T1000 (cell line): ENCODE data around the gene SPC24.
"Not testable (repeated sequence)": the region's sequence is repeated elsewhere in the genome, so short reads cannot be mapped to it uniquely, and the experiment has no call there.

Experiments
- DNase-seq: peaks from one replicate; lab custom pipeline; 2025; ENCODE audit warnings: mixed read lengths; lab: John Stamatoyannopoulos, UW

Gene SPC24

DNA sequence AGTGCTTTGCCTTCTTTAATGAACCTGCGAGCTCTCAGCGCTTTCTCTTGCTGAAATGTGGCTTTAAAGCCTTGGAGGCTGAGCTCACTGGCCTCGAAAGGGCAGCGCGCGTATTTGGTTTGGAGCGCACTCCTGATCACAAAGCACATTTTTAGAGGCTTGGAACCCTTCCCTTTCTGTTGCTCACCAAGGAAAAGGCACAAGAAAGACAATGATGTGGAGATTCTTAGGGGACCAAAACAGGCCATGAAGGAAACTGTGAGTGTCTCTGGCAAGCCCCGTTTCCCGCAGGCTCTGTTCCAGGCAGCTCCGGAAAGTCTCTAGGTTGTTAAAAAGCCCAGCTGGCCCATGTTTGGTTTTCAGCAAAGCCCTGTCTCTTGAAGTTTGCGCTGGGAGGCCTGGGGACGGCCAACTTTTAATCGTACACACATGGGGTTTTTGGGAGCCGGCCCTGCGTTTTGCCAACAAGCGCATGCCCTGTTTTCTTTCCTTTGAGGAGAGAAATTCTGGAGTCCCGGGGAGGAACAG, 9.4 kb upstream of the SPC24 start:
- DNase-seq: no peak

DNA sequence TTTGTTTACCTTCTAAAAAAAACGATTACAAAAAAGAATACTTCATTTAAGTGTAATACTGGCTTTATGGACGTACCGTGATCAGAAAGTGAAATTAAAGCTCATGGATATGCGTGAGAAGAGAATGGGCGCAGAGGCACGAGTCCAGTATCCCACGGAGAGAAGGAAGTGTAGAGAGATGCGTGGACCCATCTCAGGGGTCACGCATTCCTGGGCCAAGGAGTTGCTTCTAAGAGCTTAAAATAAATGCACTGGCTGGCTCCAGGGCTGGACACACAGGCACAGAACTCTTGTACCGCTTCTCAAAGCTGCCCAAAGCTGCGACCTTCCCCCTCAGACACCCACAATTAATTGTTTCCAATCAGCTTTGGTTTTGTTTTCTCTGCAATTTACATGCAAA, 8.7 kb upstream of the SPC24 start:
- DNase-seq: no peak

DNA sequence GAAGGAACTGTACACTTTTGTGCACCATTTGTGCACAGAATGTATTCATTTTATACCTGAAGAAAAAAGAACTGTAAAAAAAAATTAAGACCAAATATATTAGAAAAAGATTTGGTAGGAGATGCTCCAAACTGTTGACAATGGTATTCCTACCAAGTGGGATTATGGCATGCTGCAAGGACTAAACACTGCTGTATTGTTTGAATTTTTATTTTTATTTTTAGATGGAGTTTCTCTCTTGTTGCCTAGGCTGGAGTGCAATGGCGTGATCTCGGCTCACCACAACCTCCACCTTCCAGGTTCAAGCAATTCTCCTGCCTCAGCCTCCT, 4.8 kb upstream of the SPC24 start:
- DNase-seq: not testable (repeated sequence)

DNA sequence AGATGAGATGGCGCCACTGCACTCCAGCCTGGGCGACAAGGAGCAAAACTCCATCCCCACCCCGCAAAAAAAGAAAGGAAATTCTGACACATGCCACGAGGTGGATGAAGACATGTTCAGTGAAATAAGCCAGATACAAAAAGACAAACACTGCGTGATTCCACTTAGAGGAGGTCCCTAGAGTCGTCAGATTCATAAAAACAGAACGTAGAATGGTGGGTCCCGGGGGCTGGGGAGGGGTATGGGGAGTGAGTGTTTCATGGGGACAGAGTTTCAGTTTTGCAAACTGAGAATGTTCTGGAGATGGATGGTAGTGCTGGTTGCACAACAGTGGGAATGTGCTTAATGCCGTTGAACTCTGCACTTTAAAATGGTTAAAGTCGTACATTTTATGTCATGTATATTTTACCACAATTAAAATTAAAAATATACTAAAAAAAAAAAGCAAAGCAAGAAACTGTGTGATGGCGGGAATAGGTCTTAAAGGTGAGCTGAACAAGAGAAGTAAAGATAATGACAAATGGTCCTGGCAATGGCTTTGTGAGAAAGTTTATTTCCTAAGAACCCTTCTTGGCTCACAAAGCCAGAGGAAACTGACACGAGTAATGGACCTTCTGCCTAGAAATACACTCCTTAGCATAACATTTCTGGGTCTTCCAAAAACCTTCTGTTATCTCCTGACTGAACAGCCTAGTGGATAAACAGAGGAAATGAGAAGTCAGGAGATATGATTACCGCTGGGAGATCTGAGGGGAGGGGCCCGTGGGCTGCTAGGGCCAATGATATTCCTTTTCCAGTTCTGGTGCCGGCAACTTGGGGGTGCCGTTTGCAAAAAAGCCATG, 4.2 kb upstream of the SPC24 start:
- no peak for DNase-seq

DNA sequence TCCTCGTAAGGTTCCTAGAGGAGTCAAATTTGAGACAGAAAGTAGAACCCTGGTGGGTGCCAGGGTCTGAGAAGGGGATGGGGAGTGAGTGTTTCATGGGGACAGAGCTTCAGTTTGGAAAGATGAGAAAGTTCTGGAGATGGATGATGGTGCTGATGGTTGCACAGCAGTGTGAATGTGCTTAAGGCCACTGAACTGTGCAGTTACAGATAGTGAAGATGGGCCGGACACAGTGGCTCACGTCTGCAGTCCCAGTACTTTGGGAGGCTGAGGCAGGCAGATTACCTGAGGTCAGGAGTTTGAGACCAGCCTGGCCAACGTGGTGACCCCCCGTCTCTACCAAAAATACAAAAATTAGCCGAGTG, 917 bp downstream of the SPC24 start:
- DNase-seq: no peak

DNA sequence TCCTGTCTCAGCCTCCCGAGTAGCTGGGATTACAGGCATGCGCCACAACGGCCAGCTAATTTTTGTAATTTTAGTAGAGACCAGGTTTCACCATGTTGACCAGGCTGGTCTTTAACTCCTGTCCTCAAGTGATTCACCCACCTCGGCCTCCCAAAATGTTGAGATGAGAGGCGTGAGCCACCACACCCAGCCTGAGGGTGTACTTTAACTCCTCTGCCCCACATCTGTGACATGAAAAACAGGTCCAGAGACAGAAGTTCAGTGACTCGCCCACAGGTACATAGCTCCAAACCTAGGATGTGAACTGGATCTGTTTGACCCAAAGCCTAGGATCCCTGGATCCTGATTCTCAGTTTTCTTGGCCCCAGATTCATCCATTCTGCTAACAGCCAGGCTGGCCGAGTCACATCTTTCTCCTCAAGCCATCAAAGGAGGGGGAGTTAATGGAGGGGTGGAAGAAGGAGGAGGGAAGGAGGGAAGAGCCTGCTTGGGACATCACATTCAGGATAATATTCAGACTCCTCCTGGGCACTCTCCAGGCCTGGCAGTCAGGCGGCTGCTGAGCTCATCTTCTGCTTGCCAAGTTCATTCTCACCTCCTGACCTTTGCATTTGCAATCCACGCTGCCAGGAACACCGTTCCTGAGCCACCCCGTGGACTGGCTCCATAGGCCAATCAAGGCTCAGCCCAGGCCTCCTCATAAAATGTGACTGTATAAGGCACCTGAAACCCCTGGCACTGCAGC, 3.1 kb downstream of the SPC24 start:
- no peak for DNase-seq

DNA sequence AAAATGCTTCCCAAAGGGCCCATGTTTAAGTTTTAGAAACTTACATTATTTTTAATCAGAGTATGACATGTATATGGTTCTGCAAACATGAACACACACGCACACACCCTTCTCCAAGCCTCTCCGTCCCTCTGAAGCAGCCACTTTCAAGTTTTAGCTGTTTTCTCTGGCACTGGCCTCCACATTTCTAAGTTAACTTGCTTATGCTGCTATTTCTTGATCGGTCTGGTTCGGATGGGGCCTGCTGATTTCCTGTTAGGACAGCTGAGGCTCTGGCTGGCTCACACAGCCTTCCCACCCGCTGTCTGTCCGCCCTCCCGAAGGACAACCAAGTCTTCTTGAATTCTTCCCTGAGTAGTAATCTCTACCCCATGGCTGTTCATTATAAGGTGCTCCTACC, 4.4 kb downstream of the SPC24 start:
- no peak for DNase-seq

DNA sequence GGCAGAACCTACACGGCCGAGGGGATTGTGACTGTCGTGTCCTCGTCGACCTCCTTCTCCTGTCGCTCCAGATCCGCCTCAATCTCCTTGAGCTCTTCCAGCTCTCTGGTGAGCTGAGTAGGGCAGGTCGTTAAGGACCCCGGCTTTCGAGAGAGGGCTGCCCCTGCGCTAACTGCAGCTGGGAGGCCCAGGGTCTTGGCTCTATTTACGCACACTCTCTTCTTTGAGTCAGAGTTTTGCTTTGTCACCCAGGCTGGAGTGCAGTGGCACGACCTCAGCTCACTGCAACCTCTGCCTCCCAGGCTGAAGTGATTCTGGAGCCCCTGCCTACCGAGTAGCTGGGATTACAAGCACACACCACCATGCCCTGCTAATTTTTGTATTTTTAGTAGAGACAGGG, 7.6 kb downstream of the SPC24 start:
- DNase-seq: no peak

DNA sequence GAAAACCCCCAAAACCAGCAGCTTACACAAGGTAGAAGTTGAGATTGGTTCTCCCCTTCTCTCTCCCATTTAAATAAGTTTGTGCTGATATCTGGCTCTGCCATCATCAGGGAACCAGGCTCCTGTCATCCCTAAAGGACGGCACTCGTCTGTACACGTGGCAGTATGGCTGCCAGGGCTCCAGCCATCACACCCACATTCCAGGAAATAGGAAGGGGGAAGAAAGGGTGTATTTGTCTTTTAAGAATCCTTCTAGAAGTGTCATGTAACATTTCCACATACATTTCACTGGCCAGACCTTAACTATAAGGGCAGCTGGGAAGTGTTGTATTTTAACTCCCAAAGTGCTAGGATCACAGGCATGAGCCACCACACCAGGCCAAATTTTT, 10.1 kb downstream of the SPC24 start:
- DNase-seq: no peak

DNA sequence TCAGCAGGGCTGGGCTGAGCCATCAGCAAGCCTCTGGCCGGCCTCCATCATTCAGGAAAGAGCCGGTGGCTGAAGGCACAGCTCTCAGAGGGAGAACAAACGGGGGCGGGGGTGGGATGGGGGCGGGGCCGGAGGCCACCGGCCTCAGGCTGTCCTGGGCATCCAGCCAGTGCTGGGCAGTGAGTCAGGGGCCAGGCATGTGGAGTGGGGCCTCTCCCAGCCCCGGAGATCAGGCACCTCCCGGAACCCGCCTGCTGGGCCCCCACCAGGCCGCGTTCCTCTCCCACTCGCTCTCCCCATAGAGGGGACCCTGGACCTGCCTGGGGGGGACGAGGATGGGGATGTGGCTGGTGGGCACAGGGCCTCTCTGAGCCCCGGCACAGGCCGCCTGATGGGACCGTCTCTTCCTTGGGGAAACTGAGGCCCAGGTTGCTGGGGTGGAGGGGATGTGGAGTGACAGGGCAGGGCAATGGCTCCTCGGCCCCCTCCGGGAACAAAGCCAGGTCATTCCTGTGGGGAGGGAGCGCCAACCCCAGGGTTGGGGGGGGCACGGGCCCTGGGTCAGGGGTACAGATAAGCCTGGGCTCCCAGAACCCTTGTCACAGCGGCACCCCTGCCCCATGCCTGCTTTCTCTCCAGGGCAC, 12.9 kb downstream of the SPC24 start:
- peak; percentile 95 for DNase-seq

DNA sequence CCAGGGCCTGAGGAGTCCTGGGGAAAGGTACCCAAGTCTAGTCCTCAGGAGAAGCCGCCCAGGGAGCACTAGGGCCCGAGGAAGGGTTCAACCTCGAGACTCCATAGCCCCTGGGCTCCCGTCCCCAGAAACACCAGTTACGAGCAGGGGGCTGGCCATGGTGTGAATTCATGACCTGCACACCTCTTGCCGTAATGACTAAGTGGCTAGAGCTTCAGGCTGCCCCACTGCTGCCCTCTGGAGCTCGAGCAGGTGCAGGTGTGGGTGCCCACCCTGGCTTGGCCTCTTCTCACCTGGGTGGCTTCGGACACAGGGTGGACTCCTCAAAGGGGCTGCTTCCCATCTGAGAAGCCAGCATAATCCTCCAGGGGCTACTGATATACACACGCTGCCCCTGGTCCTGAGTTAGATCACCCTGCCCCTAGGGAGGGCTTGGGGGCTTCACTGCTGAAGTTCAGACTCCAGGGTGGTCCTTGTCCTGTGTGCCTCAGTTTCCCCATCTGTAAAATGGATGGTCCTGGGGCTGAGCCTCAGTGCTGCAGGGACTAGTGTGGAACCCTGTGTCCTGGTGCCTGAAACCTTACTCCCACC, 13.6 kb downstream of the SPC24 start:
- DNase-seq: no peak

DNA sequence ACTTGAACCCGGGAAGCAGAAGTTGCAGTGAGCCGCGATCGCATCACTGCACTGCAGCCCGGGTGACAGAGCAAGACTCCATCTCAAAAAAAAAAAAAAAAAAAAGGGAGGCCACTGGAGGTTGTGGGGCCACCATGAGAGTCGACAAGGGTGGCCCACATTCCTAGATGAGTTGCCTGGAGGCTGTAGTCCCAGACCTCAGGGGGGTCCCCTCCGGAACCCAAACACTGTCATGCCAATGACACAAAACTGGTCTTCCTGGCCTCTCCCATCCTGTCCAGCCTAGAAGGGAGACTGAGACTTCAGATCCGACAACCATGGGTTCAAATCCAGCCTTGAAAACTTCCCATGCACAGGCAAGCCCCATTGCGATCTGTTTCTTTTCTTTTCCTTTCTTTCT, 14.7 kb downstream of the SPC24 start:
- DNase-seq: no peak

DNA sequence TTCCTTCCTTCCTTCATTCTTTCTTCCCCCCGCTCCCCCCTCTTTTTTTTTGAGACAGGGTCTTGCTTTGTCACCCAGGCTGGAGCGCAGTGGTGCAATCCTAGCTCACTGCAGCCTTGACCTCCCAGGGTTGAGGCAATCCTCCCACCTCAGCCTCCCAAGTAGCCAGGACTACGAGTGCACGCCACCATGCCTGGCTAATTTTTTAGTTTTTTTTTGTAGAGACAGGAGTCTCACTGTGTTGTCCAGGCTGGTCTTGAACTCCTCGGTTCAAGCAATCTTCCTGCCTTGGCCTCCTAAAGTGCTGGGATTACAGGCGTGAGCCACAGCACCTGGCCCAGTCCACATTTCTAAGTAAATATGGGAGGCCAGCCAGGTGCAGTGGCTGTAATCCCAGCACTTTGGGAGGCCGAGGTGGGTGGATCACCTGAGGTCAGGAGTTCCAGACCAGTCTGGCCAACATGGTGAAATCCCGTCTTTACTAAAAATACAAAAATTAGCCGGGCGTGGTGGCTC, 15.5 kb downstream of the SPC24 start:
- not testable (repeated sequence) for DNase-seq

DNA sequence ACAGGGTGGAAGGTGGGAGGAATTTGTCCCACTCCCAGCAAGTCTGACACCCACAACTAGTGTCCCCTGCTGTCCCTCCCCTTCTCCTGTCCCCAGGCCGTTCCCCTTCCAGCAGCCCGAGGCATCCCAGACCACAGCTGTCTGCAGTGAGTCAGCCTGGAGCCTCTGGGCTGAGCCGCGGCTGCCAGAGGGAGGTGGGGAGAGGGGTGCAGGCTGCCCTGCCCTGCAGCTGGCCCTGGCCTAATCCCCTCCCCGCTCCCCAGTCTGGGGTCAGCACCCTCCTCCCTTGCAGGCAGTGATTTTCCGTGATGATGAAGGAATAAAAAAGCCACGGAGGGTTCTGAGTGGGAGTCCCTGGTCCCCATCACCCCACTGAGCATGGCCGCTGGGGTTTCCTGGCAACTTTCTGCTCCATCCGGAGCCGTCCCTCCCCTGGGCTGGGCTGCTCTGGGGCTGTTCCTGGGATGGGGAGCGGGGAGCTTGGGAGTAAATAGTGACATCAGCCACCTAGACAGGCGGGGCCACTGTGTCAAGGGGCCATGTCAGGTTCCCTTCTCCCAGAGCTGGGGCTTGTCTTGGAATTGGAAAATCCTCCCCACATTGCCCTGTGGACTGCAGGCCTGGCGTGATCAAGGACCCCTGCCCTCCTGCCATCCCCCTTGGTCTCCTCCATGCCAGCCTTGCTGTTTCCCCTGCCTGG, 16.8 kb downstream of the SPC24 start:
- peak; percentile 77 for DNase-seq

DNA sequence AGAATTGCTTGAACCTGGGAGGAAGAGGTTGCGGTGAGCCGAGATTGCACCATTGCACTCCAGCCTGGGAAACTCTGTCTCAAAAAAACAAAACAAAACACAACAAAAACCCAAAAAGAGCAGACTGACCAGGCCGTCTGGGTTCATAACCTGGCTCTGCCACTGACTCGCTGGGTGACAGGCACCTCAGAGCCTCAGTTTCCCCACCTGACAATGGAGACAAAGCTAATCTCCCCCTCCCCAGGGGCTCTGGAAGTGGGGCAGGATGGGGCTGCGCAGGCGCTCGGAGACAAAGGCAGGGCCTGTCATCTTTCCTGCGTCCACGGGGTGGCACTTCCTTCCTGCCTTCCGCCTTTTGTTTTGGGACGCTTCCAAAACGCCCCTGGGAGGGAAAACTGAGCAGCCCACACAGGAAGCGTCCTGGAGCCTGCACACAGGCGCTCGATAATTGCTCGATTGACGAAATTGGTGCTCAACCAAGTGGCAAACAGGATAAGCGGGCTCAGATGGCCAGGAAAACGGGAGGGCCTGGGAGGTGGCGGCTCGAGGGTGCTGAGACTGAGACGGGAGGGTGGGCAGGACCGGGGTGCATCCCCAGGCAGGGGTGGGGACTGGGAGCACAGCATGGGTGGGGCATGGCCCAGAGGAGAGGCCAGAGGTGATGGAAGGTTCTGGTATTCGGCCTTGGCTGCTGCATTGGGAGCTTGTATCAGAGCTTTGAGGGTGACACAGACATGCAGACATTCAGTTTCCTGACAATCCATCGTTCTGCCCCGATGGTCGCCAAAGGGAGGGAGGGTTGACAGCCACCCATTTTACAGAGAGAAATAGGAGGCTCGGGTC, 17.8 kb downstream of the SPC24 start:
- DNase-seq: peak; percentile 83

DNA sequence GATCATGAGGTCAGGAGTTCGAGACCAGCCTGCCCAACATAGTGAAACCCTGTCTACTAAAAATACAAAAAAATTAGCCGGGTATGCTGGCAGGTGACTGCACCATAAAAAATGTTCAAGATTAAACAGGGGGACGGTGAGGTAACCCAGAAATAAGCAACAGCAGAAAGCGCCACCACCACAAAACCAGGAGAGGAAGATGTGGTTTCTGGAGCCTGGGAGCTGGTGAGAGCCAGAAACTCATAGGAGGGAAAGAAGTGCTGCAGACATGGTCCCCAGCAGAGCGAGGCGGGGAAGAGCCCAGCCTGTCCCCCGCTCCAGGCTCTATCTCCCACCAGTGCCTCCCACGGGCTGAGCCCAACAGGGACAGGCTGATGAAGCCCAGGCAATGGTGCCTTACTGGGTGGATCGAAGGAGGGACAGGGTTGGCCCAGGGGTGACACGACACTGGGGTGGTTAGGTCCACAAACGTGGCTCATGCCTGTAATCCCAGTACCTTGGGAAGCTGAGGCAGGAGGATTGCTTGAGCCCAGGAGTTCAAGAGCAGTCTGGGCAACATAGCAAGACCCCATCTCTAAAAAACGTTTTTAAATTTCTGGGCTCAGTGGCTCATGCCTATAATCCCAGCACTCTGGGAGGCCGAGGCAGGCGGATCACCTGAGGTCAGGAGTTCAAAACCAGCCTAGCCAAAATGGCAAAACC, 19.0 kb downstream of the SPC24 start:
- DNase-seq: no peak

DNA sequence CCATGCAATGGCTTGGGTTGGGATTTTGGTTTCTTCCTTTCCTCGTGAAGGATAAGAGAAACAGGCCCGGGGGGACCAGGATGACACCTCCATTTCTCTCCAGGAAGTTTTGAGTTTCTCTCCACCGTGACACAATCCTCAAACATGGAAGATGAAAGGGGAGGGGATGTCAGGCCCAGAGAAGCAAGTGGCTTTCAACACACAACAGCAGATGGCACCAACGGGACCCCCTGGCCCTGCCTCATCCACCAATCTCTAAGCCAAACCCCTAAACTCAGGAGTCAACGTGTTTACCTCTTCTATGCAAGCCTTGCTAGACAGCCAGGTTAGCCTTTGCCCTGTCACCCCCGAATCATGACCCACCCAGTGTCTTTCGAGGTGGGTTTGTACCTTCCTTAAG, 24.1 kb downstream of the SPC24 start:
- no peak for DNase-seq

DNA sequence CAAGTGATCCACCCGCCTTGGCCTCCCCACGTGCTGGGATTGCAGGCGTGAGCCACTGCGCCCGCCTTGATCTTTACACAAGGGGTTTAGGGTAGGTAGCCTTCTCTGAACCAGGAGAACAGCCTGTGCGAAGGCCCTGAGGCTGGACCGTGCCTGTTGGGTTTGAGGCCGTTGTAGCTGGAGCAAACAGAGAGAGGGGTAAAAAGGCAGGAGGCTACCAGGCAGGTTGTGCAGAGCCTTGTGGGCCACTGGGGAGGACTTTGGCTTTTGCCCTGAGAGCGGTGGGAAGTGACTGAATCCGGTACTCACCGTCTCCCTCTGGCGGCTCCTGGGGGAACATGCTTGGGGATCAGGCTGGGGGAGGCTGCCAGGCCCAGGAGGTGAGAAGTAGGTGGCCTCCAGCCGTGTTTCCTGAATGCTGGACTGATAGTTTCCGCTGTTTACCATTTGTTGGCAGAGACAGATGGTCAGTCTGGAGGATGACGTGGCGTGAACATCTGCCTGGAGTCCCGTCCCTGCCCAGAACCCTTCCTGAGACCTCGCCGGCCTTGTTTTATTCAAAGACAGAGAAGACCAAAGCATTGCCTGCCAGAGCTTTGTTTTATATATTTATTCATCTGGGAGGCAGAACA, 24.6 kb downstream of the SPC24 start:
- peak; percentile 65 for DNase-seq

DNA sequence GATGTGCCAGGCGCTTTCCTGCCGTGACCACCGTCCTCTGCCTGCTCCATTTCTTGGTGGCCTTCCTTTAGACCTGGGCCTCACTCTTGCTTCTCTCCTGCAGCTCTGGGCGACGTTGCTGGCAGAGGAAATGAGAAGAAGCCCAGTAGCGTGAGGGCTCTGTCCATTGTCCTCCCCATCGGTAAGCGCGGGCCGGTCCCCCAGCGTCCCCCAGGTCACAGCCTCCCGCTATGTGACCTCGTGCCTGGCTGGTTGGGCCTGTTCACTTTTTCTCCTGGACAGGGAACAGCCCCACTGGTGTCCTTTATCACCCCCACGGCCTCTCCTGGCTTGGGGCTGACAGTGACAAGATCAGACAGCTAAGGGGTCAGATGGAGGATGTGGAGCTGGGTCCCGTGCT, 27.7 kb downstream of the SPC24 start:
- DNase-seq: no peak
